IMR-90 (cell line): ENCODE measurements around the gene ZBTB40. TPM values are rescaled to one million over a fixed set of nuclear protein-coding genes. Genes with fewer than 3 reads are reported as not detected.

Experiments
- ATAC-seq: fragments of 200-7000 bp; cut with Tn5 transposase; 2 replicates; pipeline ENCODE4 v1.9.1; 2020; ENCODE audit warnings: low read depth, mild to moderate bottlenecking, moderate library complexity
- BruUV-seq: library from RNA; stranded (reverse); fragments of 400-500 nt; replicated peaks from 2 replicates; lab custom pipeline; 2021; lab: Mats Ljungman, UMichigan
- CTCF ChIA-PET: fragments of 300-600 bp; formaldehyde crosslinking; extraction: SDS; loops from one replicate; lab custom pipeline; 2021; ENCODE audit warnings: antibody characterized with exemption; lab: Yijun Ruan, JAX
- POLR2A ChIA-PET: fragments of 300-600 bp; sonication (Branson Sonifier 250); formaldehyde crosslinking; loops from one replicate; lab custom pipeline; 2022; ENCODE audit warnings: antibody characterized with exemption; ENCODE audit not compliant: unreplicated experiment; lab: Charles Lee
- DNase-seq: peaks from one replicate; pipeline ENCODE4 v3.0.0; 2013
- H2AFZ ChIP-seq: replicated peaks from 2 replicates; pipeline ENCODE3; 2013; ENCODE audit warnings: low read length, mild to moderate bottlenecking; ENCODE audit not compliant: poor library complexity
- H2AK5ac ChIP-seq: 2 replicates; pipeline ENCODE4 v1.6.1; 2013; ENCODE audit warnings: low read depth, low read length, inconsistent platforms
- H2AK9ac ChIP-seq: replicated peaks from 2 replicates; pipeline ENCODE3; 2013; ENCODE audit warnings: mild to moderate bottlenecking, low read depth, low read length, moderate library complexity; ENCODE audit not compliant: poor library complexity
- H2BK120ac ChIP-seq: 2 replicates; pipeline ENCODE4 v1.6.1; 2013; ENCODE audit warnings: low read depth, low read length, inconsistent platforms
- H2BK15ac ChIP-seq: 3 replicates; pipeline ENCODE4 v1.6.1; 2013; ENCODE audit warnings: low read depth, low read length, inconsistent platforms
- H2BK20ac ChIP-seq: 2 replicates; pipeline ENCODE4 v1.6.1; 2013; ENCODE audit warnings: low read depth, mild to moderate bottlenecking, inconsistent platforms, low read length, moderate library complexity
- H2BK5ac ChIP-seq: 2 replicates; pipeline ENCODE4 v1.6.1; 2013; ENCODE audit warnings: mild to moderate bottlenecking, low read depth, low read length, inconsistent platforms; ENCODE audit not compliant: poor library complexity, severe bottlenecking
- H3K14ac ChIP-seq: replicated peaks from 2 replicates; pipeline ENCODE4 v1.6.1; 2013; ENCODE audit warnings: low read depth, low read length, inconsistent platforms
- H3K18ac ChIP-seq: 2 replicates; pipeline ENCODE4 v1.6.1; 2013; ENCODE audit warnings: low read depth, low read length, control low read depth
- H3K23ac ChIP-seq: 2 replicates; pipeline ENCODE4 v1.6.1; 2013; ENCODE audit warnings: low read depth, low read length, inconsistent platforms
- H3K27ac ChIP-seq: 2 replicates; pipeline ENCODE4 v1.5.1; 2013; ENCODE audit warnings: mild to moderate bottlenecking, control low read depth, low read length; ENCODE audit not compliant: insufficient read depth
- H3K27me3 ChIP-seq: 2 replicates; pipeline ENCODE4 v1.6.1; 2013; ENCODE audit warnings: low read length; ENCODE audit not compliant: control insufficient read depth, insufficient read depth
- H3K36me3 ChIP-seq: 2 replicates; pipeline ENCODE4 v1.6.1; 2013; ENCODE audit warnings: low read length, mixed read lengths; ENCODE audit not compliant: control insufficient read depth, insufficient read depth
- H3K4ac ChIP-seq: 2 replicates; pipeline ENCODE4 v1.6.1; 2013; ENCODE audit warnings: low read depth, low read length, inconsistent platforms
- H3K4me1 ChIP-seq: 2 replicates; pipeline ENCODE4 v1.6.1; 2013; ENCODE audit warnings: low read length, mixed read lengths; ENCODE audit not compliant: control insufficient read depth, insufficient read depth
- H3K4me2 ChIP-seq: 2 replicates; pipeline ENCODE4 v1.6.1; 2013; ENCODE audit warnings: low read depth, mild to moderate bottlenecking, control low read depth, low read length, moderate library complexity
- H3K4me3 ChIP-seq: 2 replicates; pipeline ENCODE4 v1.5.1; 2013; ENCODE audit warnings: low read depth, mild to moderate bottlenecking, control low read depth, low read length, moderate library complexity; ENCODE audit not compliant: insufficient read depth
- H3K56ac ChIP-seq: 2 replicates; pipeline ENCODE4 v1.6.1; 2013; ENCODE audit warnings: low read length, inconsistent platforms; ENCODE audit not compliant: insufficient read depth; ENCODE audit errors: extremely low read depth
- H3K79me1 ChIP-seq, 2 experiments: 2 replicates each; pipeline ENCODE4 v1.6.1; 2013; ENCODE audit warnings: low read length in 2 of 2, inconsistent platforms in 1 of 2, low read depth in 1 of 2
- H3K9ac ChIP-seq: 2 replicates; pipeline ENCODE4 v1.6.1; 2013; ENCODE audit warnings: low read depth, low read length, control low read depth
- H3K9me1 ChIP-seq: 2 replicates; pipeline ENCODE4 v1.6.1; 2013; ENCODE audit warnings: low read length, inconsistent platforms; ENCODE audit not compliant: insufficient read depth
- H3K9me3 ChIP-seq: 2 replicates; pipeline ENCODE4 v1.6.1; 2013; ENCODE audit warnings: low read length; ENCODE audit not compliant: control insufficient read depth, insufficient read depth
- H4K20me1 ChIP-seq: 2 replicates; pipeline ENCODE4 v1.6.1; 2013; ENCODE audit warnings: low read length, inconsistent platforms; ENCODE audit not compliant: insufficient read depth
- H4K5ac ChIP-seq: 2 replicates; pipeline ENCODE4 v1.6.1; 2013; ENCODE audit warnings: mild to moderate bottlenecking, low read depth, low read length, control low read depth
- H4K8ac ChIP-seq, 2 experiments: 2 replicates each; pipeline ENCODE4 v1.6.1; 2013; ENCODE audit warnings: low read depth in 2 of 2, low read length in 2 of 2, control low read depth in 1 of 2, inconsistent platforms in 1 of 2
- H4K91ac ChIP-seq: 2 replicates; pipeline ENCODE4 v1.6.1; 2013; ENCODE audit warnings: low read depth, low read length, inconsistent platforms; ENCODE audit not compliant: insufficient read depth
- FOS ChIP-seq: fragments of 150-350 bp; IDR thresholded peaks from 2 replicates; pipeline ENCODE4 v1.6.1; 2016; ENCODE audit warnings: low read depth, low read length
- MAFK ChIP-seq: IDR thresholded peaks from 2 replicates; pipeline ENCODE4 v1.6.1; 2012; ENCODE audit warnings: low read depth, low read length, improper control_type of control experiment
- MAZ ChIP-seq: IDR thresholded peaks from 2 replicates; pipeline ENCODE4 v1.6.1; 2012; ENCODE audit warnings: low read depth, mild to moderate bottlenecking, low read length, improper control_type of control experiment, moderate library complexity, borderline replicate concordance
- MXI1 ChIP-seq: IDR thresholded peaks from 2 replicates; pipeline ENCODE4 v1.6.1; 2012; ENCODE audit warnings: low read depth, mild to moderate bottlenecking, low read length, moderate library complexity, borderline replicate concordance
- NFE2L2 ChIP-seq: fragments of 150-350 bp; IDR thresholded peaks from 2 replicates; pipeline ENCODE4 v1.6.1; 2016; ENCODE audit warnings: low read depth, mild to moderate bottlenecking, low read length
- POLR2A ChIP-seq: IDR thresholded peaks from 2 replicates; pipeline ENCODE4 v1.6.1; 2012; ENCODE audit warnings: mild to moderate bottlenecking, low read depth, low read length
- RAD21 ChIP-seq: IDR thresholded peaks from 2 replicates; pipeline ENCODE4 v1.6.1; 2012; ENCODE audit warnings: low read length, improper control_type of control experiment
- RCOR1 ChIP-seq: IDR thresholded peaks from 2 replicates; pipeline ENCODE4 v1.6.1; 2012; ENCODE audit warnings: mild to moderate bottlenecking, low read length, improper control_type of control experiment; ENCODE audit not compliant: insufficient replicate concordance
- RFX5 ChIP-seq: IDR thresholded peaks from 2 replicates; pipeline ENCODE4 v1.8.0; 2012; ENCODE audit warnings: low read depth, mild to moderate bottlenecking, low read length, moderate library complexity
- SMC3 ChIP-seq: fragments of 150-350 bp; IDR thresholded peaks from 2 replicates; pipeline ENCODE4 v1.6.1; 2016; ENCODE audit warnings: low read depth, mild to moderate bottlenecking, antibody characterized with exemption, low read length, moderate library complexity
- WGBS, 2 experiments: methylation state at CpG; one replicate each; pipeline versions ENCODE4 v1.1.5 to v1.1.7; 2013; ENCODE audit warnings: missing lambda C conversion rate in 2 of 2; ENCODE audit not compliant: insufficient read length in 1 of 2; ENCODE audit errors: extremely low coverage in 2 of 2; 5-methylcytosine and 5-hydroxymethylcytosine counted together
- dilution Hi-C: fragments of 300-500 bp; cut with HindIII; formaldehyde crosslinking; loops from one replicate; pipeline ENCODE4 v1.14.3; 2018; ENCODE audit warnings: low sequenced_read_pairs; ENCODE audit not compliant: unreplicated experiment
- in situ Hi-C: fragments of 300-500 bp; cut with MboI; formaldehyde crosslinking; loops from 3 replicates; pipeline ENCODE4 v1.14.3; 2019; ENCODE audit warnings: low sequenced_read_pairs, inconsistent platforms, mixed read lengths
- intact Hi-C: fragments of 100-400 bp; cut with micrococcal nuclease; formaldehyde crosslinking; loops from 2 replicates; pipeline ENCODE4 v1.10.0; 2022
- polyA plus RNA-seq, 3 experiments: library from polyadenylated mRNA; depleted of rRNA; stranded (reverse); fragments of >200 nt; gene quantifications; 2 replicates each; pipeline ENCODE4 v1.2.3, GENCODE V29; 2012; ENCODE audit warnings: low replicate concordance in 1 of 3
- total RNA-seq: library from RNA; depleted of rRNA; stranded (reverse); fragments of >200 nt; gene quantifications from 2 replicates; pipeline ENCODE4 v1.2.3, GENCODE V29; 2012
- TF ChIP-seq, protein P1 (sequence below): fragments of 150-350 bp; IDR thresholded peaks from 2 replicates; pipeline ENCODE4 v1.6.1; 2017; ENCODE audit warnings: mild to moderate bottlenecking, antibody characterized with exemption, low read length, low read depth
- TF ChIP-seq, protein P2 (sequence below): conservative IDR thresholded peaks from 2 replicates; pipeline ENCODE4 v1.5.1; 2012; ENCODE audit warnings: mild to moderate bottlenecking, low read depth, low read length, improper control_type of control experiment

The ZBTB40 gene
- total and polyA plus RNA-seq, 2 of the 4 experiments (the other 2 are of a cell fraction) = 6.0 to 9.7 TPM

DNA sequence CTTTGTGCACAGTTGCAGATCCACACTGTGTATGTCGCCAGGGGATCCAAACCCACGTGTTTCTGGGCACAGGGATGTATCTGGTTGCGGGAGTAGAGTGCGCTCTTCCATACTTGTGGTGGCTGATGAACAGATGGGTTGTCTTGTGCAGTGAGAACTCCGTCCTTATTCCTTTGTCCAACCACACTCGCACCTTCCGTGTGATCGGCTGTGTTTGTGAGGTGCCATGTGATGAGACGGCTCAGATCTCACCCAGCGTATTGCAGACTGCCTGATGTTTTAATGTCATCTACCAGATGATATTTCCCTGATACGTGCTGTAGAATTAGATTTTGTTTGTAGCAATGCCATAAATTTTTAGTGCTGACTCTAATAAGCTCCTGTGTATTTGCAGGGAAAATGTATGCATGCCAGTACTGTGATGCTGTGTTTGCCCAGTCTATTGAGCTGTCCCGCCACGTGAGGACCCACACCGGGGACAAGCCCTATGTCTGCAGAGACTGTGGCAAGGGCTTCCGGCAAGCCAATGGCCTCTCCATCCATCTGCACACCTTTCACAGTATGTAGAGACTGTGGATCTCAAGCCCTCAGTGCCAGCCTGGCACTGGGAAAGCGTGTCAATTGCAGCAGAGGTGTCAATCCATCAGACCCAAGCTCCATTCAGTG lies 65.4 kb downstream of the ZBTB40 start:
- CTCF ChIA-PET = no interaction called here

More for the DNA sequence above, 65.4 kb downstream of the ZBTB40 start:
- no peaks in the 10 kb centered on the region for H3K79me1 ChIP-seq
- H2AK5ac ChIP-seq = no peak overlapping the region
- H4K8ac ChIP-seq = no peak overlapping the region
- H3K56ac ChIP-seq = no peak overlapping the region
- DNase-seq (no peak), ATAC-seq (no peak)
- H3K9me3 ChIP-seq = no peaks in the 10 kb centered on the region
- no peak overlapping the region for H2BK15ac ChIP-seq
- no TSS peak for BruUV-seq
- intact Hi-C loops (no loop called here), dilution Hi-C loops (no loop called here), in situ Hi-C loops (no loop called here)
- H3K4me3 ChIP-seq = no peak overlapping the region
- 0 out of 2 replicates have a peak, but pooled peaks cover 2% of the 10 kb centered on the region for H3K9me1 ChIP-seq
- WGBS, 2 experiments = 93% methylated on average over 3 of the region's 16 CpGs; no CpG with 5 or more reads in 1 of the 2 experiments
- no peak overlapping the region for H2BK20ac ChIP-seq
- H3K4ac ChIP-seq = no peak overlapping the region
- TF ChIP-seq, protein P1, sequence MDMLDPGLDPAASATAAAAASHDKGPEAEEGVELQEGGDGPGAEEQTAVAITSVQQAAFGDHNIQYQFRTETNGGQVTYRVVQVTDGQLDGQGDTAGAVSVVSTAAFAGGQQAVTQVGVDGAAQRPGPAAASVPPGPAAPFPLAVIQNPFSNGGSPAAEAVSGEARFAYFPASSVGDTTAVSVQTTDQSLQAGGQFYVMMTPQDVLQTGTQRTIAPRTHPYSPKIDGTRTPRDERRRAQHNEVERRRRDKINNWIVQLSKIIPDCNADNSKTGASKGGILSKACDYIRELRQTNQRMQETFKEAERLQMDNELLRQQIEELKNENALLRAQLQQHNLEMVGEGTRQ = no peak
- TF ChIP-seq NFE2L2 (no peak), MXI1 (no peak), RFX5 (no peak), FOS (no peak), RAD21 (no peak), MAFK (no peak), MAZ (no peak), POLR2A (no peak), SMC3 (no peak), RCOR1 (no peak)
- TF ChIP-seq, protein P2, sequence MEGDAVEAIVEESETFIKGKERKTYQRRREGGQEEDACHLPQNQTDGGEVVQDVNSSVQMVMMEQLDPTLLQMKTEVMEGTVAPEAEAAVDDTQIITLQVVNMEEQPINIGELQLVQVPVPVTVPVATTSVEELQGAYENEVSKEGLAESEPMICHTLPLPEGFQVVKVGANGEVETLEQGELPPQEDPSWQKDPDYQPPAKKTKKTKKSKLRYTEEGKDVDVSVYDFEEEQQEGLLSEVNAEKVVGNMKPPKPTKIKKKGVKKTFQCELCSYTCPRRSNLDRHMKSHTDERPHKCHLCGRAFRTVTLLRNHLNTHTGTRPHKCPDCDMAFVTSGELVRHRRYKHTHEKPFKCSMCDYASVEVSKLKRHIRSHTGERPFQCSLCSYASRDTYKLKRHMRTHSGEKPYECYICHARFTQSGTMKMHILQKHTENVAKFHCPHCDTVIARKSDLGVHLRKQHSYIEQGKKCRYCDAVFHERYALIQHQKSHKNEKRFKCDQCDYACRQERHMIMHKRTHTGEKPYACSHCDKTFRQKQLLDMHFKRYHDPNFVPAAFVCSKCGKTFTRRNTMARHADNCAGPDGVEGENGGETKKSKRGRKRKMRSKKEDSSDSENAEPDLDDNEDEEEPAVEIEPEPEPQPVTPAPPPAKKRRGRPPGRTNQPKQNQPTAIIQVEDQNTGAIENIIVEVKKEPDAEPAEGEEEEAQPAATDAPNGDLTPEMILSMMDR = no peak
- no peak overlapping the region for H3K27ac ChIP-seq
- no peaks in the 10 kb centered on the region for H4K20me1 ChIP-seq
- no peak overlapping the region for H4K91ac ChIP-seq
- H4K5ac ChIP-seq = no peak overlapping the region
- no peak overlapping the region for H3K18ac ChIP-seq
- no peak overlapping the region for H3K4me2 ChIP-seq
- POLR2A ChIA-PET = no interaction called here
- no peak overlapping the region for H2AK9ac ChIP-seq
- H3K36me3 ChIP-seq = peaks cover 56% of the 10 kb centered on the region
- H3K27me3 ChIP-seq = no peaks in the 10 kb centered on the region
- no peak overlapping the region for H2BK5ac ChIP-seq
- H3K4me1 ChIP-seq = no peaks in the 10 kb centered on the region
- no peak overlapping the region for H2BK120ac ChIP-seq
- no peak overlapping the region for H3K9ac ChIP-seq
- H2AFZ ChIP-seq = no peak overlapping the region
- H3K14ac ChIP-seq = no peak overlapping the region
- no peak overlapping the region for H3K23ac ChIP-seq
